H1 (cell line): Measurements from ENCODE around the gene ASTN2. TPM values are rescaled to one million over a fixed set of nuclear protein-coding genes. Genes with fewer than 3 reads are reported as not detected.
A peak's percentile ranks its signal among the peaks of the same experiment; 100 is the strongest.

ENCODE experiments used
- CTCF ChIA-PET: fragments of 300-600 bp; sonication (Branson Sonifier 250); formaldehyde crosslinking; loops from one replicate; lab custom pipeline; 2021; ENCODE audit not compliant: partially characterized antibody; lab: Charles Lee
- POLR2A ChIA-PET: fragments of 300-600 bp; sonication (Branson Sonifier 250); formaldehyde crosslinking; loops from one replicate; lab custom pipeline; 2021; ENCODE audit warnings: inconsistent platforms; ENCODE audit not compliant: partially characterized antibody; lab: Charles Lee
- DNase-seq, 2 experiments: peaks; one replicate each; pipeline versions ENCODE4 v3.0.0 to v3.0.0-alpha.2; 2010 to 2022; ENCODE audit warnings: low spot score in 2 of 2, low read depth in 1 of 2, mixed read lengths in 1 of 2
- FAIRE-seq: peaks from 2 replicates; lab custom pipeline; 2011; peaks lifted over from hg19 to GRCh38; lab: Jason Lieb, UNC
- H2AFZ ChIP-seq: 2 replicates; pipeline ENCODE4 v1.8.1; 2012; ENCODE audit warnings: low read length, inconsistent platforms
- H2AK5ac ChIP-seq: 2 replicates; pipeline ENCODE4 v1.6.1; 2013; ENCODE audit warnings: low read depth, low read length
- H2BK120ac ChIP-seq: replicated peaks from 2 replicates; pipeline ENCODE3; 2013; ENCODE audit warnings: low read depth, low read length, inconsistent platforms
- H2BK12ac ChIP-seq: 2 replicates; pipeline ENCODE4 v1.6.1; 2013; ENCODE audit warnings: low read depth, low read length
- H2BK15ac ChIP-seq: 2 replicates; pipeline ENCODE4 v1.6.1; 2013; ENCODE audit warnings: low read length
- H2BK20ac ChIP-seq: 2 replicates; pipeline ENCODE4 v1.6.1; 2013; ENCODE audit warnings: low read length
- H2BK5ac ChIP-seq: 2 replicates; pipeline ENCODE4 v1.6.1; 2013; ENCODE audit warnings: low read depth, low read length
- H3K14ac ChIP-seq: 2 replicates; pipeline ENCODE4 v1.6.1; 2013; ENCODE audit warnings: inconsistent platforms; ENCODE audit not compliant: insufficient read length
- H3K18ac ChIP-seq: 2 replicates; pipeline ENCODE4 v1.6.1; 2013; ENCODE audit warnings: low read length; ENCODE audit errors: extremely low read depth
- H3K23ac ChIP-seq: 2 replicates; pipeline ENCODE4 v1.6.1; 2013; ENCODE audit warnings: inconsistent platforms; ENCODE audit not compliant: insufficient read length
- H3K23me2 ChIP-seq: 2 replicates; pipeline ENCODE4 v1.6.1; 2013; ENCODE audit warnings: low read depth, low read length
- H3K27ac ChIP-seq: 2 replicates; pipeline ENCODE4 v1.6.1; 2011; ENCODE audit warnings: low read depth, low read length, inconsistent platforms
- H3K27me3 ChIP-seq, 4 experiments: replicated peaks in 1 of 4; 1 replicate in 1 of 4; 2 replicates in 3 of 4; pipeline versions ENCODE4 v1.6.1 to v1.8.1; 2011 to 2013; ENCODE audit warnings: low read length in 3 of 4, mild to moderate bottlenecking in 3 of 4, inconsistent platforms in 2 of 4, mixed read lengths in 2 of 4, moderate library complexity in 1 of 4; ENCODE audit not compliant: control insufficient read depth in 3 of 4, insufficient read depth in 3 of 4; ENCODE audit errors: extremely low read depth in 1 of 4
- H3K36me3 ChIP-seq, 4 experiments: 2 replicates each; pipeline versions ENCODE4 v1.6.1 to v1.8.1; 2011 to 2013; ENCODE audit warnings: mild to moderate bottlenecking in 4 of 4, low read length in 3 of 4, moderate library complexity in 2 of 4, control low read depth in 1 of 4, inconsistent platforms in 1 of 4; ENCODE audit not compliant: insufficient read depth in 4 of 4, control insufficient read depth in 2 of 4
- H3K4ac ChIP-seq: replicated peaks from 2 replicates; pipeline ENCODE3; 2013; ENCODE audit warnings: low read length, low read depth, mixed read lengths, inconsistent platforms; ENCODE audit not compliant: insufficient read length
- H3K4me1 ChIP-seq, 4 experiments: replicated peaks in 1 of 4; 1 replicate in 1 of 4; 2 replicates in 3 of 4; pipeline versions ENCODE4 v1.6.1 to v1.8.1; 2011 to 2013; ENCODE audit warnings: low read length in 3 of 4, inconsistent platforms in 2 of 4, mixed read lengths in 1 of 4; ENCODE audit not compliant: insufficient read depth in 4 of 4, control insufficient read depth in 3 of 4
- H3K4me2 ChIP-seq, 2 experiments: 2 replicates each; pipeline versions ENCODE4 v1.6.1 to v1.8.1; 2011 to 2013; ENCODE audit warnings: low read depth in 2 of 2, low read length in 2 of 2, control low read depth in 1 of 2, inconsistent platforms in 1 of 2, mild to moderate bottlenecking in 1 of 2; ENCODE audit not compliant: insufficient read depth in 1 of 2
- H3K4me3 ChIP-seq, 4 experiments: fragments of 200-600, 300-600 bp in 1 of 4; sonication (generic), shearing (Covaris generic), sonication (Bioruptor Twin) in 1 of 4; 2 replicates each; pipeline versions ENCODE4 v1.5.1 to v1.8.1; 2011 to 2016; ENCODE audit warnings: low read length in 4 of 4, low read depth in 3 of 4, control low read depth in 2 of 4, inconsistent platforms in 2 of 4, mild to moderate bottlenecking in 2 of 4, mixed read lengths in 1 of 4, moderate library complexity in 1 of 4; ENCODE audit not compliant: insufficient read depth in 2 of 4; ENCODE audit errors: extremely low read depth in 1 of 4
- H3K56ac ChIP-seq: replicated peaks from 2 replicates; pipeline ENCODE3; 2013; ENCODE audit warnings: low read depth, mild to moderate bottlenecking, mixed read lengths, low read length, inconsistent platforms; ENCODE audit not compliant: insufficient read length
- H3K79me1 ChIP-seq: 2 replicates; pipeline ENCODE4 v1.6.1; 2013; ENCODE audit warnings: low read depth, low read length, control low read depth
- H3K79me2 ChIP-seq, 2 experiments: 2 replicates each; pipeline versions ENCODE4 v1.6.1 to v1.8.1; 2012 to 2013; ENCODE audit warnings: low read length in 2 of 2, mild to moderate bottlenecking in 2 of 2, inconsistent platforms in 1 of 2; ENCODE audit not compliant: insufficient read depth in 2 of 2, control insufficient read depth in 1 of 2
- H3K9ac ChIP-seq, 4 experiments: replicated peaks in 1 of 4; 1 replicate in 1 of 4; 2 replicates in 3 of 4; pipeline versions ENCODE4 v1.6.1 to v1.8.1; 2011 to 2013; ENCODE audit warnings: low read depth in 3 of 4, low read length in 3 of 4, control low read depth in 2 of 4, mild to moderate bottlenecking in 2 of 4, moderate library complexity in 2 of 4, inconsistent platforms in 1 of 4; ENCODE audit errors: extremely low read depth in 1 of 4
- H3K9me3 ChIP-seq, 2 experiments: 2 replicates each; pipeline versions ENCODE4 v1.6.1 to v1.8.1; 2012 to 2013; ENCODE audit warnings: mild to moderate bottlenecking in 2 of 2, moderate library complexity in 2 of 2, control low read depth in 1 of 2, inconsistent platforms in 1 of 2, low read depth in 1 of 2, low read length in 1 of 2, mixed read lengths in 1 of 2; ENCODE audit not compliant: insufficient read depth in 2 of 2
- H4K20me1 ChIP-seq, 2 experiments: replicated peaks in 1 of 2; 2 replicates each; pipeline versions ENCODE3 to v1.8.1; 2011 to 2013; ENCODE audit warnings: inconsistent platforms in 2 of 2, low read length in 2 of 2, mild to moderate bottlenecking in 1 of 2; ENCODE audit not compliant: insufficient read depth in 2 of 2, control insufficient read depth in 1 of 2
- H4K5ac ChIP-seq: 2 replicates; pipeline ENCODE4 v1.6.1; 2013; ENCODE audit warnings: low read length, low read depth, mixed read lengths, inconsistent platforms; ENCODE audit not compliant: insufficient read length
- H4K8ac ChIP-seq: 2 replicates; pipeline ENCODE4 v1.8.0; 2013; ENCODE audit warnings: mild to moderate bottlenecking, moderate library complexity, low read length, inconsistent platforms; ENCODE audit not compliant: insufficient read depth; ENCODE audit errors: extremely low read depth
- H4K91ac ChIP-seq: replicated peaks from 2 replicates; pipeline ENCODE3; 2013; ENCODE audit warnings: low read length, mixed read lengths, inconsistent platforms; ENCODE audit not compliant: insufficient read length
- CTCF ChIP-seq, 3 experiments: IDR thresholded peaks; 1 replicate in 2 of 3; 2 replicates in 1 of 3; pipeline versions ENCODE4 v1.5.1 to v1.6.1; 2011; ENCODE audit warnings: low read length in 3 of 3, mild to moderate bottlenecking in 3 of 3, inconsistent platforms in 2 of 3, low read depth in 1 of 3, moderate library complexity in 1 of 3; ENCODE audit not compliant: insufficient read depth in 1 of 3; ENCODE audit errors: control extremely low read depth in 1 of 3
- GABPA ChIP-seq: IDR thresholded peaks from 2 replicates; pipeline ENCODE4 v1.6.1; 2011; ENCODE audit warnings: mild to moderate bottlenecking, low read length, moderate library complexity, borderline replicate concordance; ENCODE audit not compliant: insufficient read depth
- JUND ChIP-seq: IDR thresholded peaks from 2 replicates; pipeline ENCODE4 v1.6.1; 2011; ENCODE audit warnings: mild to moderate bottlenecking, improper control_type of control experiment, low read length
- PHF8 ChIP-seq: fragments of 200-600 bp; sonication (generic); conservative IDR thresholded peaks from 2 replicates; pipeline ENCODE4 v1.7.1; 2012; ENCODE audit warnings: low read depth, mild to moderate bottlenecking, inconsistent platforms, low read length, moderate library complexity
- USF2 ChIP-seq: IDR thresholded peaks from 2 replicates; pipeline ENCODE4 v1.6.1; 2011; ENCODE audit warnings: low read length, improper control_type of control experiment
- YY1 ChIP-seq: IDR thresholded peaks from 2 replicates; pipeline ENCODE4 v1.6.1; 2011; ENCODE audit warnings: low read depth, mild to moderate bottlenecking, low read length
- WGBS, 2 experiments: shearing (Covaris generic) in 1 of 2; methylation state at CpG; one replicate each; pipeline versions ENCODE4 v1.1.6 to v1.1.7; 2013 to 2015; ENCODE audit warnings: low lambda C conversion rate in 2 of 2, mixed read lengths in 2 of 2, inconsistent platforms in 1 of 2, low coverage in 1 of 2, missing lambda C conversion rate in 1 of 2; ENCODE audit not compliant: insufficient replicate concordance in 2 of 2, insufficient coverage in 1 of 2, insufficient read length in 1 of 2; ENCODE audit errors: extremely low coverage in 1 of 2, missing lambda C conversion rate in 1 of 2; 5-methylcytosine and 5-hydroxymethylcytosine counted together
- polyA plus RNA-seq, 7 experiments: library from polyadenylated mRNA; depleted of rRNA in 3 of 7; stranded (reverse) in 5 of 7; unstranded in 2 of 7; fragments of >200 nt in 5 of 7; fragments of 200-250 nt in 2 of 7; gene quantifications; 1 replicate in 5 of 7; 2 replicates in 1 of 7; 4 replicates in 1 of 7; pipeline versions ENCODE4 v1.2.1 to v1.2.3, GENCODE V29; 2011 to 2013; ENCODE audit warnings: missing spikeins in 2 of 7, mixed read lengths in 2 of 7
- total RNA-seq: library from RNA; stranded (reverse); fragmentation: NEBNext Ultra II Directional; extraction: Animal tissue kit (Norgen Biotek cat#: 25700); gene quantifications from 2 replicates; pipeline ENCODE4 v1.2.1, GENCODE V29; 2021

Gene ASTN2
- total and polyA plus RNA-seq, 2 of the 8 experiments (the other 6 are each of a cell fraction or from before 2014, with no cell fraction given), result 8.2 to 13.7 TPM

GRCh38 chr9:116800074-116800473, 614.8 kb downstream of the ASTN2 start:
- FAIRE-seq (no peak), DNase-seq (no peak)
- no peak overlapping the region for H3K27ac ChIP-seq
- H3K9me3 ChIP-seq, result no peaks in the 10 kb centered on the region
- no peak overlapping the region for H2BK15ac ChIP-seq
- WGBS, 2 experiments, result 86% methylated on average over 4 of the region's 4 CpGs; no CpG with 5 or more reads in 1 of the 2 experiments
- no peak overlapping the region for H3K14ac ChIP-seq
- H2BK120ac ChIP-seq, result no peak overlapping the region
- H3K4me3 ChIP-seq, result no peak overlapping the region
- no peak overlapping the region for H2BK12ac ChIP-seq
- no peak overlapping the region for H2AFZ ChIP-seq
- H2BK20ac ChIP-seq, result no peak overlapping the region
- H3K23me2 ChIP-seq, result no peaks in the 10 kb centered on the region; the same call in 1 of the 2 replicates
- no peak overlapping the region for H4K91ac ChIP-seq
- CTCF ChIA-PET, result interaction anchor here (1.0 to 3.3 kb wide), 4 partner anchors 57 to 62 kb away, joined by 3 to 16 read pairs (median 8); no protein-coding TSS in a partner anchor
- no peak overlapping the region for H3K4ac ChIP-seq
- no peak overlapping the region for H3K9ac ChIP-seq
- no peaks in the 10 kb centered on the region for H3K79me1 ChIP-seq
- no peak overlapping the region for H3K23ac ChIP-seq
- no peak overlapping the region for H2AK5ac ChIP-seq
- peak overlapping the region in 1 of 2 experiments; percentile 1; a peak in 1 of 4 replicates for H3K4me2 ChIP-seq
- no peak overlapping the region for H3K18ac ChIP-seq
- no peaks in the 10 kb centered on the region for H3K27me3 ChIP-seq
- no peaks in the 10 kb centered on the region for H3K79me2 ChIP-seq
- TF ChIP-seq YY1 (no peak), CTCF (IDR thresholded peaks at IDR 0.05; ENCODE audit: control extremely low read depth in 1 of 3, insufficient read depth in 1 of 3, low read depth in 1 of 3, low read length in 3 of 3) (no peak), GABPA (no peak), USF2 (no peak), PHF8 (no peak), JUND (no peak)
- TF ChIP-seq, all 59 proteins: peak for 0
- no peaks in the 10 kb centered on the region for H4K20me1 ChIP-seq
- no peaks in the 10 kb centered on the region for H3K36me3 ChIP-seq
- POLR2A ChIA-PET, result no interaction called here
- no peak overlapping the region for H4K8ac ChIP-seq
- H2BK5ac ChIP-seq, result no peak overlapping the region
- no peak overlapping the region for H3K56ac ChIP-seq
- peaks cover 0 to 12% (median 9%) of the 10 kb centered on the region in 4 experiments; a peak in 5 of 7 replicates for H3K4me1 ChIP-seq
- H4K5ac ChIP-seq, result no peak overlapping the region
